Measurements from ENCODE around the gene TREML1.

The TREML1 gene

DNA sequence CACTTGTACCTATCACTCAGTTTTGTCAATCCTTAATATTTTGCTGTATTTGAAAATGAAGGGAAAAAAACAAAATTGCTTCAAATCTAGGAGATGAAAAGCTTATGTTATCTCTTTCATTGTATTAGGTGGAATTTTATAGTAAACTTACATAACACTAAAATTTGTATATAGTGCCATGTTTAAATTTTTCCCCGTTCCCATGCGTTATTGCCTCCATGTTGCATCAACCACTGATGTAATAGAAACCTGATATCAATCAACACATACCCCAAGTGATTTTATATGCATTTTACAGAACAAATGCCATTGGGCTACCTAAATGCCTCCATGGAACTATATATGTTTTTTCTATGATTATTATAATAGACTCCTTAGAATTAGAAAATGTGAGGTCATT is 23.5 kb upstream of the TREML1 start:
- TF ChIP-seq, protein P1, sequence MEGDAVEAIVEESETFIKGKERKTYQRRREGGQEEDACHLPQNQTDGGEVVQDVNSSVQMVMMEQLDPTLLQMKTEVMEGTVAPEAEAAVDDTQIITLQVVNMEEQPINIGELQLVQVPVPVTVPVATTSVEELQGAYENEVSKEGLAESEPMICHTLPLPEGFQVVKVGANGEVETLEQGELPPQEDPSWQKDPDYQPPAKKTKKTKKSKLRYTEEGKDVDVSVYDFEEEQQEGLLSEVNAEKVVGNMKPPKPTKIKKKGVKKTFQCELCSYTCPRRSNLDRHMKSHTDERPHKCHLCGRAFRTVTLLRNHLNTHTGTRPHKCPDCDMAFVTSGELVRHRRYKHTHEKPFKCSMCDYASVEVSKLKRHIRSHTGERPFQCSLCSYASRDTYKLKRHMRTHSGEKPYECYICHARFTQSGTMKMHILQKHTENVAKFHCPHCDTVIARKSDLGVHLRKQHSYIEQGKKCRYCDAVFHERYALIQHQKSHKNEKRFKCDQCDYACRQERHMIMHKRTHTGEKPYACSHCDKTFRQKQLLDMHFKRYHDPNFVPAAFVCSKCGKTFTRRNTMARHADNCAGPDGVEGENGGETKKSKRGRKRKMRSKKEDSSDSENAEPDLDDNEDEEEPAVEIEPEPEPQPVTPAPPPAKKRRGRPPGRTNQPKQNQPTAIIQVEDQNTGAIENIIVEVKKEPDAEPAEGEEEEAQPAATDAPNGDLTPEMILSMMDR (IDR thresholded peaks at IDR 0.05; ENCODE audit: low read depth, low read length): no peak
- in situ Hi-C loops (cut with HindIII; ENCODE audit: low sequenced_read_pairs): no loop called here

DNA sequence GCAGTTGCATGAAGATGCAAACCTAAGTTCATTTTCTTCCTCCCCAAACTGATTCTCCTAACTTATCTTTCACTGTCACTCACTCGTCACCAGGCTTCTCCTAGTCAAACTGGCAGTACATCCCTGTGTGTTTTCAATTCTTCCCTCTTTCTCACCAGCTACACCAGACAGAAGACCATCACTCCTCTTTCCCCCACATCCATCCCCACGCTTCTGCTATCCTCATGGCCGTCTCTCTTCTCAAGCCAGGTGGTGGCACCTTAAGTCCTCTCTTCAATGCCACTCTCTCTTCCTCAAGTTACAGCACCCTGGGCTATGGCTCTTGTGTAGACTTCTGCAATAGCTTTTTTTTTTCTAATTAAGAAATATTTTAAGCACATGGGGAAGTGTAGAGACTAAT is 23.1 kb upstream of the TREML1 start:
- DNase-seq (ENCODE audit: low read depth, low spot score): no peak
- no peak overlapping the region for H3K4me3 ChIP-seq (ENCODE audit: low read depth, low read length)
- in situ Hi-C loops (cut with HindIII; ENCODE audit: low sequenced_read_pairs): no loop called here
- TF ChIP-seq, protein P1 (IDR thresholded peaks at IDR 0.05; ENCODE audit: low read depth, low read length): no peak

More for the DNA sequence above, 23.5 kb upstream of the TREML1 start:
- no peak overlapping the region for H3K4me3 ChIP-seq (ENCODE audit: low read depth, low read length)
- DNase-seq (ENCODE audit: low read depth, low spot score): no peak

DNA sequence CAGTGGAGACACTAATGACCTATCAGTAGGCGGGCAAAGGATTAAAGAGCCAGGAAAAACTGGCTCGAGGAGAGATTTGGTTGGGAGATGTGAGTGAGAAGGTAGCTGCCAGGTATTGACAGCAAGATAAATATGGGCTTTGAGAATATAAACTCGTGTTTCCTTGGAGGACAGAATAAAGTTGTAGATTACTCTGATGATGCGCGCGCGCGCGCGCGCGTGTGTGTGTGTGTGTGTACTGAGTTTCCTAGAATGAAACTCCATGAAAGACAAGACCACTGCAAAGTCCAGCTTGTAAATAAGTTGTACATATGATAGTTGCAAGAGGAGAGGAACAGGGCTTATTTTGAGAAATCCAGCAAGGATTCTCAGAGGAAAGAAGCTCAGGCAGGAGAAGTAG is 22.0 kb upstream of the TREML1 start:
- TF ChIP-seq, protein P1 (IDR thresholded peaks at IDR 0.05; ENCODE audit: low read depth, low read length): no peak
- DNase-seq (ENCODE audit: low read depth, low spot score): no peak
- H3K4me3 ChIP-seq (ENCODE audit: low read depth, low read length): no peak overlapping the region
- in situ Hi-C loops (cut with HindIII; ENCODE audit: low sequenced_read_pairs): no loop called here

DNA sequence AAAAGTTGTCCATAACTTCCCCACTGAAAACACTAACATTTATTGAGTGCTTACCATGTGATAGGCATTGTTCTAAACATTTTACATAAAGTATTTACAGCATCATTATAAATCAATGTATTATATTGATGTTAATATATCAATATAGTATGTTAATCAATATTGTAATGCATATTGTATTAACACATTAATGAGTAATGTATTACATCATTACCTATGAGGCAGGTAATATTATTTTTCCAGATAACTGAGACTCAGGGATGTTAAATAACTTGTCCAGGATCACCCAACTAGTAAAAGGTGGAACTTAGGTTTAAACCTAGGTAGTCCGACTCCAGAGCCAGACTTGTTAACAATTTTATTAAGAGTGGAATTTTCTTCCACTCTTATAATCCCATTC is 20.9 kb upstream of the TREML1 start:
- DNase-seq (ENCODE audit: low read depth, low spot score): no peak
- no peak overlapping the region for H3K4me3 ChIP-seq (ENCODE audit: low read depth, low read length)
- TF ChIP-seq, protein P1 (IDR thresholded peaks at IDR 0.05; ENCODE audit: low read depth, low read length): no peak
- in situ Hi-C loops (cut with HindIII; ENCODE audit: low sequenced_read_pairs): no loop called here

DNA sequence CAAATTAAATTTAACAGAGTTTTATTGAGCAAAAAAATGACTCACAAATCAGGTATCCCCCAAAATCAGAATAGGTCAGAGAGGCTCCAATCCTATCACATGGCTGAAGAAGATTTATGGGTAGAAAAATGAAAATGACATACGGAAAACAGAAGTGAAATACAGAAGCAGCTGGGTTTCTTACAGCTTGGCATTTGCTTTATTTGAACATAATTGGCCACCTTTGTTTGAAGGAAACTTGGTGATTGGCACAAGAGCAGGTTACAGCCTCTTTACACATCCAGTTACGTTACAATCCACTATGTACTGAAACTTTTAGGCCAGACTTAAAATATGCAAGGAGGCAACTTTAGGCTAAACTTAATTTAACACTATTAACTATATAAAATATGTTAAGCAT is 20.5 kb upstream of the TREML1 start:
- no peak for DNase-seq (ENCODE audit: low read depth, low spot score)
- no peak overlapping the region for H3K4me3 ChIP-seq (ENCODE audit: low read depth, low read length)
- in situ Hi-C loops (cut with HindIII; ENCODE audit: low sequenced_read_pairs): no loop called here
- TF ChIP-seq, protein P1 (IDR thresholded peaks at IDR 0.05; ENCODE audit: low read depth, low read length): no peak

DNA sequence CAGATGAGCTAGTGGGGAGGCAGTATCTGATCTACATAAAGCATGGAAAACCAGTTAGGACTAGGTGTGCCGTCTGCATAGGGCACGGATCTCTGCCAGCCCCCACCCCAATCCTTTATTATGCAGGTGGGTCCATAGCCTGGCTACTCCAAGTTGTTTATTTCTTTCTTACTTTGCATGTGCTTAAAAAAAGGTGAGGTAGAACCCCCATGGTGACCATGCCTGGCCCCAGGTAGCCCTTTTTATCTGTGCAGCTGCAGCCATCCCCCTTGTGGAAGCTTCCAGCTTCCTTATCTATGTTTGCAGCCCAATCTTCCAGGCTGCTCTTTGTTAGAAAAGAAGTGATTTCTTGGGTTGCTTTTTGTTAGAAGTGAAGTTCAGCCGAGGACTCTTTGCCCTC is 17.8 kb upstream of the TREML1 start:
- no peak for DNase-seq (ENCODE audit: low read depth, low spot score)
- in situ Hi-C loops (cut with HindIII; ENCODE audit: low sequenced_read_pairs): no loop called here
- no peak overlapping the region for H3K4me3 ChIP-seq (ENCODE audit: low read depth, low read length)
- TF ChIP-seq, protein P1 (IDR thresholded peaks at IDR 0.05; ENCODE audit: low read depth, low read length): no peak
